ENCODE data around the gene MBIP.
A peak's percentile ranks its signal among the peaks of the same experiment; 100 is the strongest.

Gene MBIP

DNA sequence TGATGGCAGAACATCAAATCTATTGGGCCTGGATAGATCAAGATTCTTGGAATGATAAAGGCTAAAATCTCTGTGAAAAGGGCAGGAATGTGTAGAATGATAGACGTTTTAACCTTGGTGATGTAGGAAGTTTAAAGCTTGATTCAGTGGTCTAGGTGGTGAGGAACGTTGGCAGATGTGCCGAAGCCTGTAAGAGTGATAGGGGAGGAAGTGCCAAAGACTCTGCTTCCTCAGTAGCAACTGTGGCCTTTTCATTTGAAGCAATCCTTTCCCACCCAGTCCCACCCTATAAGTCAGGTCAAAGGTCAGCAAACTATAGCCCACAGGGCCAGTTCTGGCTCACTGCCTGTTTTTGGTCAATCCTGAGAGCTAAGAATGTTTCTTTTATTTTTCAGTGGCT, 62.2 kb downstream of the MBIP start:
- no peak for DNase-seq

DNA sequence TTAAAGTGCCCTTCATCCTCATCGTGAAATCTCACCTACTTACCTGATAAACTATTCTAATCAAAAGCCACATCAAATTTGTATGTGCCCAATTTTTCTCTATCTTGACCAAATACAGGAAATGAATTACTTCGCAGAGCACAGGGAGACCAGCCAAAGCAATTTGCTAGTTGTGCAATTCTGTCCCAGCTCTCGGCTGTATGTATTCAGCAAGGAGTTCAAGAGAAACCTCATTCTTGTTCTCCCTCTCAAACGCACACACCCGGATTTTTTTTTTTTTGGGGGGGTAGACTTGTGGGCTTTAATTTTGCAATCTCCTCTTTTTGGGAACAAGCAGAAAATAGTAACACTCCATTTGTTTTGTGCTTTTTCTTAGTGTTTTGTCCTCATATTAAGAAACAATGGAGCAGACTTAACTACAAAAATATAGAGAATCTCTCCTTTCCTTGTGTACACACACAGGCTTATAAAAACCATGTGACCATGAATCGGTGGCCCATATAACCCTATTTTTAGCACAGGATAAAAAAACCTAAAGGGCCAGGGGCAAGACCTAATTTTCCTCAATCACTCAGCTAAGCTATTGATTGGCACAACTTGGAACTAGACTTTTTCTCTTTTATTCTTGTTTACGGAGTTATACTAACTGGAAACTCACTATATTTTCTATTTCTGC, 64.2 kb downstream of the MBIP start:
- DNase-seq = peak; percentile 43

- no peak for DNase-seq
Measured at GRCh38 chr14:36254020-36254624, 66.3 kb downstream of the MBIP start.

Data from hematopoietic multipotent progenitor cell treated with erythropoietin and hydrocortisone succinate and interleukin-3 and kit ligand, for 4 days (in vitro differentiated cells).